HEK293 (cell line): Measurements from ENCODE around the gene VAT1L.

Experiments
- TCF7L2 ChIP-seq: IDR thresholded peaks from 2 replicates; pipeline ENCODE4 v1.6.1; 2011; ENCODE audit warnings: low read depth, mild to moderate bottlenecking, inconsistent platforms, low read length, moderate library complexity, borderline replicate concordance
- ZEB2 ChIP-seq: fragments of 450-650 bp; formaldehyde crosslinking; IDR thresholded peaks from 2 replicates; pipeline ENCODE4 v1.5.1; 2016; ENCODE audit warnings: missing biosample characterization, missing genetic modification characterization
- ZFP3 ChIP-seq: fragments of 450-650 bp; formaldehyde crosslinking; IDR thresholded peaks from 2 replicates; pipeline ENCODE4 v1.5.1; 2016; ENCODE audit warnings: low read depth, missing biosample characterization, missing genetic modification characterization
- ZNF2 ChIP-seq: fragments of 450-650 bp; formaldehyde crosslinking; IDR thresholded peaks from 2 replicates; pipeline ENCODE4 v1.5.1; 2016; ENCODE audit warnings: missing biosample characterization, missing genetic modification characterization
- ZNF223 ChIP-seq: fragments of 450-650 bp; formaldehyde crosslinking; IDR thresholded peaks from 2 replicates; pipeline ENCODE4 v1.5.1; 2016; ENCODE audit warnings: missing biosample characterization, missing genetic modification characterization
- TF ChIP-seq, protein P1 (sequence below): sonication (generic); formaldehyde crosslinking; IDR thresholded peaks from 2 replicates; pipeline ENCODE4 v1.8.1; 2022; ENCODE audit warnings: mild to moderate bottlenecking, moderate library complexity, missing genetic modification reagents
- TF ChIP-seq, protein P2 (sequence below): fragments of 450-650 bp; formaldehyde crosslinking; IDR thresholded peaks from 2 replicates; pipeline ENCODE4 v1.5.1; 2016; ENCODE audit warnings: missing biosample characterization, missing genetic modification characterization

DNA sequence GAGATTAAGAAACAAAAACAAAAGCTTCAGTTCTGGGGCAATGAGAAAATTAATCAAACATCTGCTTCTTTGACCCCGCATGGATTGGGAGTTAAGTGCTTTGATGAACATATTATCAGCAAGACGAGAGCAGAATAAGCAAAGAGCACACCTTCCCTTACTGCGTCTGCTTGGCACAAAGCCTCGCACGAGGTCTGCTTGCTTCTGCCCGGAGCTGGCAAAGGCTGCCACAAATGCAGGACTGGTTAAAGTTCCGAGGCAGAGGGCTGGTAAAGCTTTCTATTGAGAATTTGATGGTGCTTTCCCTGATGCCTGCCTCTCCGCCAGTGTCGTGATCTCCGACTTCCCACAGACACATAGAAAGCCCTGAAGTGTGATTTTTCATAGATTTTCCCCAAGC, 17.0 kb downstream of the VAT1L start:
- TF ChIP-seq ZNF2 (tag by site-specific recombination) (no peak), TCF7L2 (no peak), ZFP3 (tag by site-specific recombination) (no peak), ZEB2 (tag by site-specific recombination) (no peak), ZNF223 (tag by site-specific recombination) (no peak)
- TF ChIP-seq, protein P1, sequence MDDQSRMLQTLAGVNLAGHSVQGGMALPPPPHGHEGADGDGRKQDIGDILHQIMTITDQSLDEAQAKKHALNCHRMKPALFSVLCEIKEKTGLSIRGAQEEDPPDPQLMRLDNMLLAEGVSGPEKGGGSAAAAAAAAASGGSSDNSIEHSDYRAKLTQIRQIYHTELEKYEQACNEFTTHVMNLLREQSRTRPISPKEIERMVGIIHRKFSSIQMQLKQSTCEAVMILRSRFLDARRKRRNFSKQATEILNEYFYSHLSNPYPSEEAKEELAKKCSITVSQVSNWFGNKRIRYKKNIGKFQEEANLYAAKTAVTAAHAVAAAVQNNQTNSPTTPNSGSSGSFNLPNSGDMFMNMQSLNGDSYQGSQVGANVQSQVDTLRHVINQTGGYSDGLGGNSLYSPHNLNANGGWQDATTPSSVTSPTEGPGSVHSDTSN (CRISPR knock-in tag) = no peak
- TF ChIP-seq, protein P2, sequence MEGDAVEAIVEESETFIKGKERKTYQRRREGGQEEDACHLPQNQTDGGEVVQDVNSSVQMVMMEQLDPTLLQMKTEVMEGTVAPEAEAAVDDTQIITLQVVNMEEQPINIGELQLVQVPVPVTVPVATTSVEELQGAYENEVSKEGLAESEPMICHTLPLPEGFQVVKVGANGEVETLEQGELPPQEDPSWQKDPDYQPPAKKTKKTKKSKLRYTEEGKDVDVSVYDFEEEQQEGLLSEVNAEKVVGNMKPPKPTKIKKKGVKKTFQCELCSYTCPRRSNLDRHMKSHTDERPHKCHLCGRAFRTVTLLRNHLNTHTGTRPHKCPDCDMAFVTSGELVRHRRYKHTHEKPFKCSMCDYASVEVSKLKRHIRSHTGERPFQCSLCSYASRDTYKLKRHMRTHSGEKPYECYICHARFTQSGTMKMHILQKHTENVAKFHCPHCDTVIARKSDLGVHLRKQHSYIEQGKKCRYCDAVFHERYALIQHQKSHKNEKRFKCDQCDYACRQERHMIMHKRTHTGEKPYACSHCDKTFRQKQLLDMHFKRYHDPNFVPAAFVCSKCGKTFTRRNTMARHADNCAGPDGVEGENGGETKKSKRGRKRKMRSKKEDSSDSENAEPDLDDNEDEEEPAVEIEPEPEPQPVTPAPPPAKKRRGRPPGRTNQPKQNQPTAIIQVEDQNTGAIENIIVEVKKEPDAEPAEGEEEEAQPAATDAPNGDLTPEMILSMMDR (tag by site-specific recombination) = no peak
